Measurements from ENCODE around the gene SFT2D3. TPM values are rescaled to one million over a fixed set of nuclear protein-coding genes. Genes with fewer than 3 reads are reported as not detected.
"Not testable (repeated sequence)": the region's sequence is repeated elsewhere in the genome, so short reads cannot be mapped to it uniquely, and the experiment has no call there.

Gene SFT2D3
- total and polyA plus RNA-seq, 9 of the 15 experiments (the other 6 are each of a cell fraction or from before 2014, with no cell fraction given): 7.5 to 9.9 (median 8.9) TPM; not detected in 2

DNA sequence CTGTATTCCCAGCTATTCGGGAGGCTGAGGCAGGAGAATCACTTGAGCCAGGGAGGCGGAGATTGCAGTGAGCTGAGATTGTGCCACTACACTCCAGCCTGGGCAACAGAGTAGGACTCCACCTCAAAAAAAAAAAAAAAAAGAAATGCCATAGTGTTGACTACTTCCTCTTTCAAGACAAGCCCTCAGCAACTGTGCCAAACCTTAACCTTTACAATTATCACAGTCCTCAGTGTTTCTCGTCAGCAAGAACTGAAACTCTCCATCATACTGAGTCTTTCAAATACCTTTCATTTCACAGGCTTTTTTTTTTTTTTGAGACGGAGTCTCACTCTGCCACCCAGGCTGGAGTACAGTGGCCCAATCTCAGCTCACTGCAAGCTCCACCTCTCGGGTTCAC lies 48.2 kb downstream of the SFT2D3 start:
- intact Hi-C loops (cut with micrococcal nuclease); ATAC-seq; H3K27ac ChIP-seq (ENCODE audit: extremely low read depth, low read depth, low read length); BruUV-seq (replicated peaks); FAIRE-seq; H3K9ac ChIP-seq (ENCODE audit: insufficient read depth in 1 of 2, low read depth in 2 of 2, low read length in 2 of 2); H3K4me1 ChIP-seq (replicated peaks in 1 of 2; ENCODE audit: control insufficient read depth in 2 of 2, insufficient read depth in 2 of 2, low read length in 2 of 2); H3K27me3 ChIP-seq (ENCODE audit: control insufficient read depth in 2 of 2, insufficient read depth in 2 of 2, low read length in 2 of 2); H4K20me1 ChIP-seq (replicated peaks; ENCODE audit: control insufficient read depth, insufficient read depth, low read length); in situ Hi-C loops (cut with MboI); H3K79me2 ChIP-seq (ENCODE audit: control insufficient read depth, insufficient read depth, low read length); H3K4me3 ChIP-seq; H3K9me1 ChIP-seq (ENCODE audit: control insufficient read depth, insufficient read depth, low read length); DNase-seq (ENCODE audit: extremely low read depth in 1 of 4, low spot score in 3 of 4); H2AFZ ChIP-seq (ENCODE audit: low read depth, low read length); H3K4me2 ChIP-seq (ENCODE audit: insufficient read depth, low read length); CTCF ChIA-PET (ENCODE audit: low intra/inter-chr PET ratio); H3K9me3 ChIP-seq (replicated peaks; ENCODE audit: control insufficient read depth, insufficient read depth, low read depth, low read length): not testable (repeated sequence)
- WGBS (ENCODE audit: insufficient coverage, low coverage, missing lambda C conversion rate): 97% methylated on average over 4 of the region's 5 CpGs
- POLR2A ChIA-PET: interaction anchor here (1.0 to 1.2 kb wide), 2 partner anchors 14 kb away, joined by 3 to 4 read pairs; no protein-coding TSS in a partner anchor
- peaks cover 63% of the 10 kb centered on the region for H3K36me3 ChIP-seq (ENCODE audit: control insufficient read depth, insufficient read depth, low read length)

DNA sequence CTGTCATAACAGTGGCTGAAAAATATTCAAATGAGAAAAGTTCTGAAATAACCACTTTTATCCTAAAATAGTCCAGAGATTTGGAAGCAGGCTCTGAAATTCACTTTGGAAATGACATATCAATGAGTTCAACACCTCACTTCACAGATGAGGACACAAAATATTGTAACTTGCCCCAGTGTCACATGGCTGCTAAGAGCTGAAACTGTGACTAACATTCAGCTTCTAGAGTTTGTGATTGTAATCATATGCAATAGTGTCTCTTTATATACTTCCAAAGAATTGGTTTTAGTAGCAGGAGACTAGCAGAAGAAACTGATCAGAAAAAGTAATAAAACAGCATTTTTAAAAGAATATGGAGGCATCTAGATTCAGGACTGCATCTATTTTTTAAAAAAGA lies 52.1 kb downstream of the SFT2D3 start:
- TF ChIP-seq NBN (IDR thresholded peaks at IDR 0.05; ENCODE audit: low read depth) (no peak), SIX5 (IDR thresholded peaks at IDR 0.05; ENCODE audit: borderline replicate concordance in 1 of 2, insufficient read depth in 1 of 2, low read depth in 1 of 2, low read length in 2 of 2) (no peak), ZBTB8A (IDR thresholded peaks at IDR 0.05; ENCODE audit: partially characterized antibody) (no peak), ID3 (CRISPR knock-in tag; IDR thresholded peaks at IDR 0.05) (no peak), ID3 (tag; IDR thresholded peaks at IDR 0.05) (no peak), POLR2A (conservative IDR thresholded peaks at IDR 0.05) (no peak), ETV1 (tag; conservative IDR thresholded peaks at IDR 0.05; ENCODE audit: low read depth) (no peak)
- TF ChIP-seq, protein P1, sequence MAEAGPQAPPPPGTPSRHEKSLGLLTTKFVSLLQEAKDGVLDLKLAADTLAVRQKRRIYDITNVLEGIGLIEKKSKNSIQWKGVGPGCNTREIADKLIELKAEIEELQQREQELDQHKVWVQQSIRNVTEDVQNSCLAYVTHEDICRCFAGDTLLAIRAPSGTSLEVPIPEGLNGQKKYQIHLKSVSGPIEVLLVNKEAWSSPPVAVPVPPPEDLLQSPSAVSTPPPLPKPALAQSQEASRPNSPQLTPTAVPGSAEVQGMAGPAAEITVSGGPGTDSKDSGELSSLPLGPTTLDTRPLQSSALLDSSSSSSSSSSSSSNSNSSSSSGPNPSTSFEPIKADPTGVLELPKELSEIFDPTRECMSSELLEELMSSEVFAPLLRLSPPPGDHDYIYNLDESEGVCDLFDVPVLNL (CRISPR knock-in tag; IDR thresholded peaks at IDR 0.05; ENCODE audit: low read depth): no peak
- TF ChIP-seq, protein P2, sequence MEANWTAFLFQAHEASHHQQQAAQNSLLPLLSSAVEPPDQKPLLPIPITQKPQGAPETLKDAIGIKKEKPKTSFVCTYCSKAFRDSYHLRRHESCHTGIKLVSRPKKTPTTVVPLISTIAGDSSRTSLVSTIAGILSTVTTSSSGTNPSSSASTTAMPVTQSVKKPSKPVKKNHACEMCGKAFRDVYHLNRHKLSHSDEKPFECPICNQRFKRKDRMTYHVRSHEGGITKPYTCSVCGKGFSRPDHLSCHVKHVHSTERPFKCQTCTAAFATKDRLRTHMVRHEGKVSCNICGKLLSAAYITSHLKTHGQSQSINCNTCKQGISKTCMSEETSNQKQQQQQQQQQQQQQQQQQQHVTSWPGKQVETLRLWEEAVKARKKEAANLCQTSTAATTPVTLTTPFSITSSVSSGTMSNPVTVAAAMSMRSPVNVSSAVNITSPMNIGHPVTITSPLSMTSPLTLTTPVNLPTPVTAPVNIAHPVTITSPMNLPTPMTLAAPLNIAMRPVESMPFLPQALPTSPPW (CRISPR knock-in tag; IDR thresholded peaks at IDR 0.05): no peak
- TF ChIP-seq, protein P3, sequence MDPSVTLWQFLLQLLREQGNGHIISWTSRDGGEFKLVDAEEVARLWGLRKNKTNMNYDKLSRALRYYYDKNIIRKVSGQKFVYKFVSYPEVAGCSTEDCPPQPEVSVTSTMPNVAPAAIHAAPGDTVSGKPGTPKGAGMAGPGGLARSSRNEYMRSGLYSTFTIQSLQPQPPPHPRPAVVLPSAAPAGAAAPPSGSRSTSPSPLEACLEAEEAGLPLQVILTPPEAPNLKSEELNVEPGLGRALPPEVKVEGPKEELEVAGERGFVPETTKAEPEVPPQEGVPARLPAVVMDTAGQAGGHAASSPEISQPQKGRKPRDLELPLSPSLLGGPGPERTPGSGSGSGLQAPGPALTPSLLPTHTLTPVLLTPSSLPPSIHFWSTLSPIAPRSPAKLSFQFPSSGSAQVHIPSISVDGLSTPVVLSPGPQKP (CRISPR knock-in tag; IDR thresholded peaks at IDR 0.05): no peak
- Histone ChIP-seq H3K79me2 (ENCODE audit: control insufficient read depth, insufficient read depth, low read length) (no peaks in the 10 kb centered on the region), H3K9ac (ENCODE audit: insufficient read depth in 1 of 2, low read depth in 2 of 2, low read length in 2 of 2) (no peak overlapping the region), H3K36me3 (ENCODE audit: control insufficient read depth, insufficient read depth, low read length) (peaks cover 53% of the 10 kb centered on the region; the same call in 2 of the 3 replicates), H3K4me2 (ENCODE audit: insufficient read depth, low read length) (no peak overlapping the region), H2AFZ (ENCODE audit: low read depth, low read length) (no peak overlapping the region), H3K4me3 (no peak overlapping the region), H3K27ac (ENCODE audit: extremely low read depth, low read depth, low read length) (no peak overlapping the region), H4K20me1 (replicated peaks; ENCODE audit: control insufficient read depth, insufficient read depth, low read length) (no peaks in the 10 kb centered on the region), H3K9me1 (ENCODE audit: control insufficient read depth, insufficient read depth, low read length) (no peaks in the 10 kb centered on the region), H3K4me1 (replicated peaks in 1 of 2; ENCODE audit: control insufficient read depth in 2 of 2, insufficient read depth in 2 of 2, low read length in 2 of 2) (no peaks in the 10 kb centered on the region), H3K9me3 (replicated peaks; ENCODE audit: control insufficient read depth, insufficient read depth, low read depth, low read length) (no peaks in the 10 kb centered on the region), H3K27me3 (ENCODE audit: control insufficient read depth in 2 of 2, insufficient read depth in 2 of 2, low read length in 2 of 2) (no peaks in the 10 kb centered on the region)
- no TSS peak for BruUV-seq (replicated peaks)
- POLR2A ChIA-PET: no interaction called here
- in situ Hi-C loops (cut with MboI) (no loop called here), intact Hi-C loops (cut with micrococcal nuclease) (no loop called here)
- ATAC-seq: no peak
- no peak for FAIRE-seq
- CTCF ChIA-PET (ENCODE audit: low intra/inter-chr PET ratio): no interaction called here
- no peak for DNase-seq (ENCODE audit: extremely low read depth in 1 of 4, low spot score in 3 of 4)

Measured in K562 (cell line).